Psoas muscle (tissue), 8 donors: ENCODE data around the gene ARHGEF37. TPM values are rescaled to one million over a fixed set of nuclear protein-coding genes. Genes with fewer than 3 reads are reported as not detected.
"Not testable (repeated sequence)": the region's sequence is repeated elsewhere in the genome, so short reads cannot be mapped to it uniquely, and the experiment has no call there.

Experiments
- ATAC-seq, 4 donors: fragments of 200-7000 bp; cut with Tn5 transposase; one replicate each; pipeline ENCODE4 v1.9.1; 2020; ENCODE audit warnings: moderate library complexity in 3 of 4, mild to moderate bottlenecking in 2 of 4
- DNase-seq, 2 donors: peaks; one replicate each; pipeline ENCODE4 v3.0.0-alpha.2; 2020
- H3K27ac ChIP-seq: fragments of 200-600 bp; one replicate; pipeline ENCODE4 v1.8.0; 2022
- H3K27me3 ChIP-seq, 3 donors: fragments of 200-600 bp in 1 of 3; one replicate each; pipeline versions ENCODE4 v1.6.1 to v1.8.0; 2013 to 2022; ENCODE audit warnings: low read length in 2 of 3, mild to moderate bottlenecking in 2 of 3, moderate library complexity in 1 of 3; ENCODE audit not compliant: insufficient read depth in 3 of 3
- H3K36me3 ChIP-seq, 2 donors: fragments of 200-600 bp in 1 of 2; one replicate each; pipeline versions ENCODE4 v1.6.1 to v1.8.0; 2013 to 2022; ENCODE audit warnings: low read depth in 1 of 2, mild to moderate bottlenecking in 1 of 2, moderate library complexity in 1 of 2; ENCODE audit not compliant: insufficient read depth in 1 of 2
- H3K4me1 ChIP-seq: fragments of 200-600 bp; one replicate; pipeline ENCODE4 v1.8.0; 2022
- H3K4me3 ChIP-seq: fragments of 200-600 bp; one replicate; pipeline ENCODE4 v1.8.0; 2022; ENCODE audit warnings: mild to moderate bottlenecking
- H3K9me3 ChIP-seq: fragments of 200-600 bp; one replicate; pipeline ENCODE4 v1.8.0; 2022
- CTCF ChIP-seq: fragments of 200-600 bp; IDR thresholded peaks from one replicate; pipeline ENCODE4 v1.8.0; 2022; ENCODE audit warnings: antibody characterized with exemption
- WGBS, 3 donors: extraction: QIAGEN DNeasy Blood & Tissue Kit; methylation state at CpG; one replicate each; pipeline versions ENCODE4 v1.1.6 to v1.1.7; 2013; 5-methylcytosine and 5-hydroxymethylcytosine counted together
- intact Hi-C, 2 donors: fragments of 100-400 bp; cut with DNase I; formaldehyde crosslinking; loops; one replicate each; pipeline versions ENCODE4 v1.11.0 to v1.14.2; 2022
- polyA plus RNA-seq, 3 donors: library from polyadenylated mRNA; stranded (reverse); fragments of 200-250 nt; gene quantifications; one replicate each; pipeline ENCODE4 v1.2.3, GENCODE V29; 2013
- total RNA-seq, 4 donors: library from RNA; stranded (reverse); fragmentation: NEBNext Ultra II Directional in 2 of 4; extraction: Animal tissue kit (Norgen Biotek cat#: 25700) in 2 of 4; gene quantifications; one replicate each; pipeline versions ENCODE4 v1.2.1 to v1.2.4, GENCODE V29; 2021 to 2023
- donor health status: healthy with polysubstance abuse.
- donor health status: DM: no; HTN: no; CAD: no; lungs with moderate emphysema.
- donor health status: Bipolar disorder and iron deficiency.
- donor health status: healthy.
- donor health status: DM: yes; HTN: yes; CAD: no.
- donor health status: DM: no; HTN: no; CAD: no.
- donor health status: DM: no; HTN: no; CAD: no.
- donor health status: DM: yes; HTN: yes; CAD: no.

ARHGEF37 gene
- total and polyA plus RNA-seq, 7 donors = 2.3 to 29.3 (median 13.4) TPM

- no peak overlapping the region for H3K4me3 ChIP-seq
- TF ChIP-seq CTCF = no peak
- no peaks in the 10 kb centered on the region for H3K9me3 ChIP-seq
- DNase-seq (no peak), ATAC-seq (no peak)
- intact Hi-C loops = no loop called here
- no peak overlapping the region for H3K27ac ChIP-seq
- no peaks in the 10 kb centered on the region for H3K36me3 ChIP-seq
- no peaks in the 10 kb centered on the region for H3K27me3 ChIP-seq
- 36 to 57% (median 52%) methylated on average over 9 of the region's 9 CpGs for WGBS, 3 donors
- peaks cover 2% of the 10 kb centered on the region for H3K4me1 ChIP-seq
These were observed 65.3 kb downstream of the ARHGEF37 start for GRCh38 chr5:149646564-149646963.

GRCh38 chr5:149647334-149647733 is 66.0 kb downstream of the ARHGEF37 start:
- no peak for DNase-seq
- 64 to 81% (median 64%) methylated on average over 3 of the region's 3 CpGs for WGBS, 3 donors
- no peaks in the 10 kb centered on the region for H3K36me3 ChIP-seq
- H3K4me1 ChIP-seq = peaks cover 3% of the 10 kb centered on the region
- H3K27ac ChIP-seq = no peak overlapping the region
- TF ChIP-seq CTCF = no peak
- no peaks in the 10 kb centered on the region for H3K9me3 ChIP-seq
- H3K27me3 ChIP-seq = no peaks in the 10 kb centered on the region
- no peak for ATAC-seq
- no peak overlapping the region for H3K4me3 ChIP-seq
- intact Hi-C loops = no loop called here

GRCh38 chr5:149648464-149649393 is 67.4 kb downstream of the ARHGEF37 start:
- DNase-seq, intact Hi-C loops, H3K9me3 ChIP-seq, H3K4me1 ChIP-seq, H3K36me3 ChIP-seq, H3K27ac ChIP-seq, H3K27me3 ChIP-seq, H3K4me3 ChIP-seq: not testable (repeated sequence)
- WGBS, 3 donors = 74 to 79% (median 77%) methylated on average over 6 of the region's 6 CpGs
- peak in 2 of 4 donors; percentile 38 to 55 for ATAC-seq

GRCh38 chr5:149649730-149650129 is 68.4 kb downstream of the ARHGEF37 start:
- H3K27ac ChIP-seq, ATAC-seq, intact Hi-C loops, H3K4me3 ChIP-seq, H3K36me3 ChIP-seq, H3K27me3 ChIP-seq, DNase-seq, H3K9me3 ChIP-seq: not testable (repeated sequence)
- no CpG with 5 or more reads among the region's 1 CpG for WGBS, 3 donors
- H3K4me1 ChIP-seq = peaks cover 16% of the 10 kb centered on the region

- 65 to 90% (median 71%) methylated on average over 1 of the region's 1 CpG for WGBS, 3 donors
- no peak for TF ChIP-seq CTCF
- no peaks in the 10 kb centered on the region for H3K36me3 ChIP-seq
- DNase-seq (no peak), ATAC-seq (peak in 3 of 4 donors; percentile 34 to 46 (median 35))
- H3K4me3 ChIP-seq = no peak overlapping the region
- peak overlapping the region; percentile 18 for H3K27ac ChIP-seq
- no peaks in the 10 kb centered on the region for H3K9me3 ChIP-seq
- peaks cover 16% of the 10 kb centered on the region for H3K4me1 ChIP-seq
- intact Hi-C loops = no loop called here
- no peaks in the 10 kb centered on the region for H3K27me3 ChIP-seq
These were observed 70.4 kb downstream of the ARHGEF37 start for GRCh38 chr5:149651686-149652085.
